Duodenal mucosa (tissue), 2 donors: ENCODE data around the gene SRM.
"Not testable (repeated sequence)": the region's sequence is repeated elsewhere in the genome, so short reads cannot be mapped to it uniquely, and the experiment has no call there.

ENCODE experiments used
- H3K27ac ChIP-seq: one replicate; pipeline ENCODE4 v1.7.0; 2013; ENCODE audit warnings: low read depth, low read length
- H3K27me3 ChIP-seq, 2 donors: one replicate each; pipeline ENCODE4 v1.7.0; 2013; ENCODE audit warnings: low read length in 2 of 2, control low read depth in 1 of 2; ENCODE audit not compliant: insufficient read depth in 2 of 2, control insufficient read depth in 1 of 2
- H3K36me3 ChIP-seq, 2 donors: one replicate each; pipeline ENCODE4 v1.7.0; 2013; ENCODE audit warnings: low read length in 2 of 2, control low read depth in 1 of 2; ENCODE audit not compliant: insufficient read depth in 2 of 2, control insufficient read depth in 1 of 2
- H3K4me1 ChIP-seq, 2 donors: one replicate each; pipeline ENCODE4 v1.7.0; 2013; ENCODE audit warnings: low read length in 2 of 2, control low read depth in 1 of 2; ENCODE audit not compliant: insufficient read depth in 2 of 2, control insufficient read depth in 1 of 2
- H3K4me3 ChIP-seq, 2 donors: one replicate each; pipeline ENCODE4 v1.7.0; 2013; ENCODE audit warnings: low read length in 2 of 2, low read depth in 1 of 2
- H3K9ac ChIP-seq, 2 donors: one replicate each; pipeline ENCODE4 v1.7.0; 2013; ENCODE audit warnings: low read length in 2 of 2, low read depth in 1 of 2
- H3K9me3 ChIP-seq, 2 donors: one replicate each; pipeline ENCODE4 v1.7.0; 2013; ENCODE audit warnings: low read length in 2 of 2, control low read depth in 1 of 2; ENCODE audit not compliant: control insufficient read depth in 1 of 2

SRM gene

DNA sequence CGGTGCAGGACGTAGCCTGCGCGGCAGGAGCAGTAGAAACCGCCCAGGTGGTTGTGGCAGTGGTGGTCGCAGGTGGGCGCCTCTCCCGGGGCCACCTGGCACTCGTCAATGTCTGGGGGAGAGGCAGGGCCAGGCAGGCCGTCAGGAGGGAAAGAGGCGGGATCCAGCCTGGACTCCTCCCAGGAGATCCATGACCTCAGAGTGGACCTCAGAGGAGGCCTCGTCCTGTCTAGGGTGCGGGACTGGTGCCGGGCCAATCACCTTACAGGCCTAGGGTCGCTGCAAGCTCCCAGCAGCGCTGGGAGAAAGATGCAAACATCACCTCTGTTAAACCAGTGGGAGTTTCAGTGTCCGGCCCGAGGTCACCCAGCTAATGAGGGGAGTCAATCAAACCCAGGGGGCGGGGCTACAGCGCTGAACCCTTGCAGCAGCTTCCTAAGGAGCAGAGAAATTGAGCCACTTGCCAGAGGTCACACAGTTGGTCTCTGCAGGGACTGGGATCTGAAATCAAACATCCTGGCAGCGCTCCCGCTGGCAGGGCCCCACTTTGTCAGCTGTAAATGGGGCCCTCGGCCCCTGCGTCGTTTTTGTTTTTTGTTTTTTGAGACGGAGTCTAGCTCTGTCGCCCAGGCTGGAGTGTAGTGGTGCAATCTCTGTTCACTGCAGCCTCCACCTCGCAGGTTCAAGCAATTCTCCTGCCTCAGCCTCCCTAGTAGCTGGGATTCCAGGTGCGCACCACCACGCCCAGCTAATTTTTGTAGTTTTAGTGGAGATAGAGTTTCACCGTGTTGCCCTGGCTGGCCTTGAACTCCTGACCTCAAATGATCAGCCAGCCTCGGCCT lies 14.2 kb downstream of the SRM start:
- no peaks in the 10 kb centered on the region for H3K36me3 ChIP-seq

DNA sequence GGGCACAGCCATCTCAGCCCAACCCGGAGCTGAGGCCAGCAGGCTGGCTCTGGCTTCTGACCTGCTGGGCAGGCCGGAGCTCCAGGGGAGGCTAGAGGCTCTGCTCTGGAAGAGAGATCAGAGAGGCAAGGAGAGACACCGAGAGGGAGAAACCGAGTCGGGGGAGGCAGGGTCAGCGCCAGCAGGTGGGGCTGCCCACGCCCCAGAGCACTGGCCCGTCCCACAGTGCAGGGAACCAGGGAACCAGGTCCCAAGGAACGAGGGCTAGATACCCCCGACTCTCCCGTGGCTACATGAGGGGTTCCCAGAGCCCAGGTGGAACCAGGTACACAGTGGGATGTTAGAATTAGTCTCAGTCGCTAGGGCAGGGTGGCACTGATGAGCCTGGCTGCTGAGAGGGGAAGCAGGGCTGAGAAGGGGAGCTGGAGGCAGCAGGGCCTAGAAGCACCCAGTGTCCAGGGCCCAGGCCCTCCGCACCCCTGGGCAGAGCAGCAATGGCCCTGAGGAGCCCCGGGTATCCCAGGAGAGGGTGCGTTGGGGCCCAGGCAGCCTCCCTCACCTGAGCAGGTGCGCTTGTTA lies 14.9 kb downstream of the SRM start:
- H3K36me3 ChIP-seq, result no peaks in the 10 kb centered on the region
- no peak overlapping the region for H3K27ac ChIP-seq
- no peaks in the 10 kb centered on the region for H3K27me3 ChIP-seq
- H3K9me3 ChIP-seq, result no peaks in the 10 kb centered on the region
- no peak overlapping the region for H3K4me3 ChIP-seq
- no peak overlapping the region for H3K9ac ChIP-seq
- H3K4me1 ChIP-seq, result no peaks in the 10 kb centered on the region

More for the DNA sequence above, 14.2 kb downstream of the SRM start:
- Histone ChIP-seq H3K9me3 (no peaks in the 10 kb centered on the region), H3K9ac (no peak overlapping the region), H3K4me1 (no peaks in the 10 kb centered on the region), H3K4me3 (no peak overlapping the region), H3K27me3 (no peaks in the 10 kb centered on the region), H3K27ac (no peak overlapping the region)

DNA sequence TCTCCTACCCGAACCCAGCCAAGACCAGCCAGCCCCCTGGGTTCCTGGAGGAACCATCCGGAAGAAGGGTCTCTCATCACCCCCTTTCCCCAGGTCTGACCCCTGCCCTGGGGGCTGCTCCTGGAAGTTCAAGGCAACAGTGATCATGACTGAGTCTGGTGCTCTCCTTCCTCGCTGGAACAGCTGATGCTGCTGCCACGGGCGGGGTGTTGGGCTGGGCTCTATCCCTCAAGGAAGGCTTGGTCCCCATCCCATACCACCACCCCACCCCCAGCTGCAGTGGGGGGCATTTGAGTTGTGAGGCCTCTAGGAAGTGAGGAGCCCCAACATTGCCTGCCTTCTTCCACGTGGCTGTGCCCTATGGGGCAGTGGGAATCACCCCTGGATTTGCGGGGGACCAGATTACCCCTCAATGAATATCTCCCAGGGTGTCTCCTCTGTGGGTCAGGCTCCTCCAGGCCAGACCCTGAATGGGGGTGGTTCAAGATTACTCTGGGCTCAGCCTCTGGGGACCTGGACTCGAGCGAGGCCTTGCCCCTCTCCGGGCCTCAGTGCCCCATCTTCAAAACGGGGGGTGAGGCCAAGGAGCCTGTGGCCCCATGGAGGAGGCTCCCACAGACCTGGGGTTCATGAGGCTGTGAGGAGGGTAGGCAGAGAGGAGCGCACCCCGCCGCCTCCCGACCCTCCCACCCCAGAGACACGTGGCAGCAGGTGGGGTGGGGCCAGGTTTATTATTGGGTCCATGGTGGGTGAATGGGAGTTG lies 15.6 kb downstream of the SRM start:
- H3K4me1 ChIP-seq, result no peaks in the 10 kb centered on the region
- no peak overlapping the region for H3K27ac ChIP-seq
- no peaks in the 10 kb centered on the region for H3K27me3 ChIP-seq
- H3K36me3 ChIP-seq, result no peaks in the 10 kb centered on the region
- no peak overlapping the region for H3K4me3 ChIP-seq
- H3K9me3 ChIP-seq, result no peaks in the 10 kb centered on the region
- H3K9ac ChIP-seq, result no peak overlapping the region

DNA sequence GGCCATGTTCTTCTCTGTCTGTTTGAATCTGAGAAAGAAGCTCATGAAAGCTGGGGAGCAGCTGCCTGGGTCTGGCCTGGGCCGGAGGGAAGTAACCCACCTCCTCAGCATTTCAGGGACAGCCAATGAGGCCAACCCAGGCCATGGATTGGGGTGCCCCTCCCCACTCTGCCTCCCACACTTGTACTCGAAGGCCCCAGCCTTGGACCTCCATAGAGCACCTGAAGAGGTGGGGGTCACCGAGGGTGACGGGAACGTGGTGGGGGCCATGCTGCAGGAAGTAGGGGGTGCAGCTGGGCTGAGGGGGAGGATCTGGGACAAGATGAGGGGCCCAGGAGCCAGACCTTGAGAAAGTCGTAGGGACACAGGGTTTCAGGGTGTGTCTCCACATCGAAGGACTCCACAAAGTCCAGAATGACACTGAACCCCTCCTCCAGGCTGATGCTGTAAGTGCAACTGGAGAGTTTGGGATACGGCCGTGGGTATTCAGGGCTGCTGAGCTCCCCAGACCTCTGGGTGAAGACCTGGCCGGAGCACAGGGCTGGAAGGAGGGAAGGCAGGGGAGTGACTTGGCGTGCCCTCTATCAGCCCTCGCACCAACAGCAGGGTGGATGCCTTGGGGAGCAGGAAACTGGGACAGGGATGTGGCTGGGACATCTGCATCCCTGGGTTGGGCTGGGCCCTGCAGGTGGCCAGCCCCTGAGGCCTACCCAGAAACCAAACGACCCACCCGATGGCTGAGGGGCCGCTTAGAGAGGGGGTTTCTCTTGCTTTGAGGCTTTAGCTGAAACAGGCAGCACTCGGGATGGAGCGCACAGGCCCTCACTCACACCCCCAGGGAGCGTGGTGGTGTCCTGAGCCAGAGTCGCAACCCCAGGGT lies 16.6 kb downstream of the SRM start:
- H3K9ac ChIP-seq, result no peak overlapping the region
- H3K27ac ChIP-seq, result no peak overlapping the region
- no peaks in the 10 kb centered on the region for H3K36me3 ChIP-seq
- H3K27me3 ChIP-seq, result no peaks in the 10 kb centered on the region
- no peak overlapping the region for H3K4me3 ChIP-seq
- H3K4me1 ChIP-seq, result no peaks in the 10 kb centered on the region
- no peaks in the 10 kb centered on the region for H3K9me3 ChIP-seq

DNA sequence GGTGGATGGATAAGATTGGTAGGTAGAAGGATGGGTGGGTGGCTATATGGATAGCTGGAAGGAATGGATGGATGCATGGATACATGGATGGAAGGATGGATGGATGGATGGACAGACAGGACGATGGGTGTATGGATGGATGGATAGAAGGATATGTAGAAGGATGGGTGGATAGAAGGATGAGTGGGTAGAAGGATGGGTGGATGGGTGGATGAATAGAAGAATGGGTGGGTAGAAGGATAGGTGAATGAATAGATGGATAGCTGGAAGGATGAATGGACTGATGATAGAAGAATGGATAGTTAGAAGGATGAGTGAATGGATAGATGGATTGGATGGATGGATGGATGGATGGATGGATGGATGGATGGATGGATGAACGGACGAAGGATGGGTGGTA lies 17.8 kb downstream of the SRM start:
- Histone ChIP-seq H3K4me3 (no peak overlapping the region), H3K9me3 (no peaks in the 10 kb centered on the region), H3K9ac (no peak overlapping the region), H3K27me3 (no peaks in the 10 kb centered on the region), H3K4me1 (no peaks in the 10 kb centered on the region), H3K36me3 (no peaks in the 10 kb centered on the region), H3K27ac (no peak overlapping the region)

DNA sequence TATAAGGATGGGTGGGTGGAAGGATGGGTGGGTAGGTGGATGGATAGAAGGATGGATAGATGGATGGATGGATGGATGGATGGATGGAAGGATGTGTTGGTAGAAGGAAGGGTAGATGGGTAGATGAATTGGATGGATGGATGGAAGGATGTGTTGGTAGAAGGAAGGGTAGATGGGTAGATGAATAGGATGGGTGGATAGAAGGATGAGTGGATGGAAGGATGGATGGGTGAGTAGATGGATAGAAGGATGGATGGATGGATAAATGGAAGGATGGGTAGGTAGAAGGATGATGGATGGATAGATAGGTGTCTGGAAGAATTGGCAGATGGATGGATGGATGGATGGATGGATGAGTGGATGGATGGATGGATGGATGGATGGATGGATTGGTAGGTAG lies 18.8 kb downstream of the SRM start:
- no peak overlapping the region for H3K27ac ChIP-seq
- no peaks in the 10 kb centered on the region for H3K27me3 ChIP-seq
- no peaks in the 10 kb centered on the region for H3K4me1 ChIP-seq
- no peak overlapping the region for H3K4me3 ChIP-seq
- H3K36me3 ChIP-seq, result no peaks in the 10 kb centered on the region
- H3K9me3 ChIP-seq, result no peaks in the 10 kb centered on the region
- H3K9ac ChIP-seq, result no peak overlapping the region

DNA sequence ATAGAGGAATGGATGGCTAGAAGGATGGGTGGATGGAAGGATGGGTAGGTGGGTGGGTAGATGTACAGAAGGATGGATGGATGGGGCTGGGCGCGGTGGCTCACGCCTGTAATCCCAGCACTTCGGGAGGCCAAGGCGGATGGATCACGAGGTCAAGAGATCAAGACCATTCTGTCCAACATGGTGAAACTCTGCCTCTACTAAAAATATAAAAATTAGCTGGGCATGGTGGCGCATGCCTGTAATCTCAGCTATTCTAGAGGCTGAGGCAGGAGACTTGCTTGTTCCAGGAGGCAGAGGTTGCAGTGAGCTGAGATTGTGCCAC lies 19.8 kb downstream of the SRM start:
- H3K9me3 ChIP-seq, H3K27ac ChIP-seq, H3K4me1 ChIP-seq, H3K36me3 ChIP-seq, H3K27me3 ChIP-seq, H3K4me3 ChIP-seq, H3K9ac ChIP-seq: not testable (repeated sequence)

DNA sequence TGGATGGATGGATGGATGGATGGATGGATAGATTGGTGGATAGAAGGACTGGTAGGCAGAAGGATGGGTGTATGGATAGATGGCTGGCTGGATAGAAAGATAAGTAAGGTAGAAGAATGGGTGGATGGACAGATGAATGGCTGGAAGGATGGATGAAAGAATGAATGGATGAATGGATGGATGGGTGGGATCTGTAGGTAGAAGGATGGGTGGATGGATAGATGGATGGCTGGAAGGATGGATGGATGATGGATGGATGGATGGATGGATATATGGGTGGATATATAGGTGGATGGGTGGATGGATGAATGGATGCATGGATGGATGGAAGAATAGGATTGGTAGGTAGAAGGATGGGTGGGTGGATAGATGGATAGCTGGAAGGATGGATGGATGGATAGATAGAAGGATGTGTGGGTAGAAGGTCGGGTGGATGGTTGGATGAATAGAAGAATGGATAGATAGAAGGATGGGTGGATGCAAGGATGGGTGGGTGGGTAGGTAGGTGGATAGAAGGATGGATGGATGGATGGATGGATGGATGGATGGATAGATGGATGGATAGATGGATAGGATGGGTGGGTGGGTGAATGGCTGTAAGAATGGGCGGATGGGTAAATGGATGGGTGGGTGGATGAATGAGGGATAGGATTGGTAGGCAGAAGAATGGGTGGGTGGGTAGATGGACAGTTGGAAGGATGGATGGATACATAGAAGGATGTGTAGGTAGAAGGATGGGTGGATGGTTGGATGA lies 20.3 kb downstream of the SRM start:
- Histone ChIP-seq H3K36me3 (no peaks in the 10 kb centered on the region), H3K4me3 (no peak overlapping the region), H3K4me1 (no peaks in the 10 kb centered on the region), H3K9ac (no peak overlapping the region), H3K9me3 (no peaks in the 10 kb centered on the region), H3K27me3 (no peaks in the 10 kb centered on the region), H3K27ac (no peak overlapping the region)

DNA sequence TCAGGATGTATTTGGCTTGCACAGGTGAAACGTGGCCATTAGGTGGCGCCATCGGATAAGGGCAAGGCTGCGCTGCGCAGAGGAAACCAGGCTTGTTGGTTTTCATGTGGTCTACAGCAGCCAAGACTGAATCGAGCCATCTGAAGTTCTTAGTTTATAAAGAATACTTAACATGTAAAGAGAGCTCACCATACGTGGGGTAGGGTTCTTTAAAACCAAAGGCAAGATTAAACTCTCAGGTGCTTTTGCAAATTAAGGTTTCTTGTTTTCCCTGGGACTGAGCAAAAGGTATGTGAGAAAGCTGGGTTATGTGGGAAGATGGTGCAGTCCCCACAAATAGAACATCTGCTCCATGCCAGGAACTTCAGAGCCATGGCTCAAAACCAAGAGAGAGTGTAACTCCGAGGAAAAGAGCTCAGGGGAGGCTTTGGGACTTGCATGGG lies 22.1 kb downstream of the SRM start:
- H3K4me1 ChIP-seq, result no peaks in the 10 kb centered on the region
- no peak overlapping the region for H3K9ac ChIP-seq
- H3K27me3 ChIP-seq, result no peaks in the 10 kb centered on the region
- no peak overlapping the region for H3K27ac ChIP-seq
- no peak overlapping the region for H3K4me3 ChIP-seq
- H3K36me3 ChIP-seq, result no peaks in the 10 kb centered on the region
- H3K9me3 ChIP-seq, result no peaks in the 10 kb centered on the region
